HCT116 (cell line): ENCODE data around the gene DGKB. TPM values are rescaled to one million over a fixed set of nuclear protein-coding genes. Genes with fewer than 3 reads are reported as not detected.

ENCODE experiments used
- ATAC-seq: fragments of 200-7000 bp; cut with Tn5 transposase; 2 replicates; pipeline ENCODE4 v1.9.1; 2020; ENCODE audit warnings: mild to moderate bottlenecking, moderate library complexity
- BruUV-seq: library from RNA; stranded (reverse); fragments of 400-500 nt; replicated peaks from 2 replicates; lab custom pipeline; 2021; lab: Mats Ljungman, UMichigan
- CTCF ChIA-PET: fragments of 300-600 bp; sonication (Branson Sonifier 250); formaldehyde crosslinking; loops from one replicate; lab custom pipeline; 2021; ENCODE audit warnings: antibody characterized with exemption; lab: Charles Lee
- POLR2A ChIA-PET: fragments of 300-600, 350-600 bp; sonication (Branson Sonifier 250); formaldehyde crosslinking; loops from one replicate; lab custom pipeline; 2021; ENCODE audit warnings: antibody characterized with exemption; lab: Charles Lee
- RAD21 ChIA-PET, 2 experiments: fragments of 300-600 bp; sonication (Branson Sonifier 250); formaldehyde crosslinking; loops; one replicate each; lab custom pipeline; 2023; ENCODE audit warnings: low total read pairs in 2 of 2; ENCODE audit not compliant: uncharacterized antibody in 2 of 2, unreplicated experiment in 2 of 2, low non-redundant PET in 1 of 2; lab: Charles Lee
- DNase-seq: peaks from one replicate; pipeline ENCODE4 v3.0.0-alpha.2; 2010; ENCODE audit warnings: low read depth, low spot score
- H2AFZ ChIP-seq: fragments of 200-600 bp; shearing (Covaris generic), sonication (generic); 2 replicates; pipeline ENCODE4 v1.6.1; 2017; ENCODE audit warnings: low read depth, mixed run types, mixed read lengths, antibody characterized with exemption, low read length; ENCODE audit not compliant: poor library complexity, severe bottlenecking
- H3K27ac ChIP-seq: 2 replicates; pipeline ENCODE4 v1.5.1; 2012; ENCODE audit warnings: low read depth, low read length
- H3K27me3 ChIP-seq: fragments of 200-600 bp; sonication (generic); 2 replicates; pipeline ENCODE4 v1.6.1; 2016; ENCODE audit warnings: mixed run types, low read length, mixed read lengths; ENCODE audit not compliant: insufficient read depth
- H3K36me3 ChIP-seq, 2 experiments: fragments of 200-500 bp in 1 of 2; fragments of 200-600 bp in 1 of 2; sonication (Bioruptor generic) in 1 of 2; sonication (generic) in 1 of 2; 2 replicates each; pipeline versions ENCODE4 v1.5.1 to v1.6.1; 2014 to 2016; ENCODE audit warnings: low read length in 2 of 2, inconsistent platforms in 1 of 2, mixed read lengths in 1 of 2, mixed run types in 1 of 2; ENCODE audit not compliant: insufficient read depth in 2 of 2, control insufficient read depth in 1 of 2
- H3K4me1 ChIP-seq, 2 experiments: fragments of 200-600 bp in 1 of 2; sonication (generic) in 1 of 2; 2 replicates each; pipeline versions ENCODE4 v1.5.1 to v1.6.1; 2012 to 2017; ENCODE audit warnings: low read length in 2 of 2, inconsistent platforms in 1 of 2, mild to moderate bottlenecking in 1 of 2, mixed read lengths in 1 of 2, mixed run types in 1 of 2, moderate library complexity in 1 of 2; ENCODE audit not compliant: insufficient read depth in 2 of 2, control insufficient read depth in 1 of 2
- H3K4me2 ChIP-seq: fragments of 200-600 bp; sonication (generic); 2 replicates; pipeline ENCODE4 v1.6.1; 2017; ENCODE audit warnings: mixed run types, low read length, mixed read lengths
- H3K4me3 ChIP-seq, 2 experiments: fragments of 200-600 bp in 1 of 2; sonication (generic) in 1 of 2; replicated peaks in 1 of 2; 2 replicates each; pipeline ENCODE4 v1.5.1; 2011 to 2016; ENCODE audit warnings: low read length in 2 of 2, control low read depth in 1 of 2, low read depth in 1 of 2, mild to moderate bottlenecking in 1 of 2, mixed read lengths in 1 of 2, mixed run types in 1 of 2
- H3K79me2 ChIP-seq: fragments of 200-600 bp; sonication (generic); 2 replicates; pipeline ENCODE4 v1.6.1; 2017; ENCODE audit warnings: mild to moderate bottlenecking, mixed run types, low read length, moderate library complexity, mixed read lengths; ENCODE audit not compliant: insufficient read depth
- H3K9ac ChIP-seq: fragments of 200-600 bp; sonication (generic); 2 replicates; pipeline ENCODE4 v1.6.1; 2016; ENCODE audit warnings: low read length, mixed read lengths
- H3K9me2 ChIP-seq: fragments of 200-600 bp; sonication (generic), shearing (Covaris generic); 2 replicates; pipeline ENCODE4 v1.6.1; 2017; ENCODE audit warnings: mixed run types, mild to moderate bottlenecking, moderate library complexity; ENCODE audit not compliant: insufficient read depth
- H3K9me3 ChIP-seq, 2 experiments: fragments of 200-500 bp in 1 of 2; fragments of 200-600 bp in 1 of 2; sonication (Bioruptor generic) in 1 of 2; sonication (generic) in 1 of 2; 2 replicates each; pipeline ENCODE4 v1.6.1; 2014 to 2017; ENCODE audit warnings: low read length in 2 of 2, mixed read lengths in 2 of 2, inconsistent platforms in 1 of 2, low read depth in 1 of 2, mild to moderate bottlenecking in 1 of 2, mixed run types in 1 of 2, moderate library complexity in 1 of 2; ENCODE audit not compliant: control insufficient read depth in 1 of 2, insufficient read depth in 1 of 2
- H4K20me1 ChIP-seq: fragments of 200-600 bp; sonication (generic), shearing (Covaris generic); 2 replicates; pipeline ENCODE4 v1.6.1; 2017; ENCODE audit warnings: mixed run types, mild to moderate bottlenecking, moderate library complexity; ENCODE audit not compliant: insufficient read depth
- CEBPB ChIP-seq: IDR thresholded peaks from 2 replicates; pipeline ENCODE4 v1.6.1; 2012; ENCODE audit warnings: low read depth
- CTCF ChIP-seq, 3 experiments: fragments of 200-600 bp in 1 of 3; sonication (generic) in 1 of 3; IDR thresholded peaks in 2 of 3; conservative IDR thresholded peaks in 1 of 3; 2 replicates each; pipeline ENCODE4 v1.5.1; 2012 to 2017; ENCODE audit warnings: low read depth in 2 of 3, low read length in 2 of 3, antibody characterized with exemption in 1 of 3, borderline replicate concordance in 1 of 3, control low read depth in 1 of 3, mild to moderate bottlenecking in 1 of 3, mixed read lengths in 1 of 3, mixed run types in 1 of 3, moderate library complexity in 1 of 3; ENCODE audit not compliant: insufficient read depth in 1 of 3
- EGR1 ChIP-seq: IDR thresholded peaks from 2 replicates; pipeline ENCODE4 v1.6.1; 2012; ENCODE audit warnings: low read depth
- ELF1 ChIP-seq: IDR thresholded peaks from 2 replicates; pipeline ENCODE4 v1.6.1; 2012; ENCODE audit warnings: low read depth, borderline replicate concordance
- EZH2phosphoT487 ChIP-seq: fragments of 200-600 bp; IDR thresholded peaks from 2 replicates; pipeline ENCODE4 v1.6.1; 2018; ENCODE audit warnings: antibody characterized with exemption, borderline replicate concordance
- FOSL1 ChIP-seq: IDR thresholded peaks from 2 replicates; pipeline ENCODE4 v1.6.1; 2012; ENCODE audit warnings: low read depth
- POLR2A ChIP-seq: IDR thresholded peaks from 2 replicates; pipeline ENCODE4 v1.7.0; 2011; ENCODE audit warnings: borderline replicate concordance; ENCODE audit not compliant: insufficient read depth, insufficient read length; ENCODE audit errors: extremely low read depth
- POLR2AphosphoS5 ChIP-seq: IDR thresholded peaks from 2 replicates; pipeline ENCODE4 v1.6.1; 2011; ENCODE audit warnings: mild to moderate bottlenecking, low read depth, low read length, moderate library complexity
- SIN3A ChIP-seq: IDR thresholded peaks from 2 replicates; pipeline ENCODE4 v1.6.1; 2012; ENCODE audit warnings: low read depth
- SP1 ChIP-seq: IDR thresholded peaks from 2 replicates; pipeline ENCODE4 v1.6.1; 2012; ENCODE audit warnings: low read depth
- SRF ChIP-seq: IDR thresholded peaks from 2 replicates; pipeline ENCODE4 v1.6.1; 2012; ENCODE audit warnings: low read depth
- YY1 ChIP-seq: IDR thresholded peaks from 2 replicates; pipeline ENCODE4 v1.6.1; 2011; ENCODE audit warnings: low read length, low read depth, moderate library complexity, mild to moderate bottlenecking; ENCODE audit not compliant: insufficient replicate concordance; ENCODE audit errors: extremely low read depth
- ZBTB33 ChIP-seq: IDR thresholded peaks from 2 replicates; pipeline ENCODE4 v1.6.1; 2011; ENCODE audit warnings: mild to moderate bottlenecking, low read length, moderate library complexity; ENCODE audit not compliant: insufficient replicate concordance; ENCODE audit errors: extremely low read depth
- ZFX ChIP-seq: fragments of 450-650 bp; IDR thresholded peaks from 2 replicates; pipeline ENCODE4 v1.6.1; 2017
- ZNF274 ChIP-seq: fragments of 200-500 bp; sonication (Bioruptor generic); IDR thresholded peaks from 2 replicates; pipeline ENCODE4 v1.6.1; 2014; ENCODE audit warnings: mild to moderate bottlenecking, low read depth, low read length, inconsistent platforms
- intact Hi-C: fragments of 100-400 bp; cut with micrococcal nuclease; formaldehyde crosslinking; loops from 2 replicates; pipeline ENCODE4 v1.10.0; 2022
- total RNA-seq: library from RNA; stranded (reverse); gene quantifications from one replicate; pipeline ENCODE4 v1.2.1, GENCODE V29; 2021; ENCODE audit not compliant: unreplicated experiment
- TF ChIP-seq, protein P1 (sequence below): IDR thresholded peaks from 2 replicates; pipeline ENCODE4 v1.6.1; 2012

Gene DGKB
- total RNA-seq, 1 experiment from 2014 or later: 0.05 TPM

DNA sequence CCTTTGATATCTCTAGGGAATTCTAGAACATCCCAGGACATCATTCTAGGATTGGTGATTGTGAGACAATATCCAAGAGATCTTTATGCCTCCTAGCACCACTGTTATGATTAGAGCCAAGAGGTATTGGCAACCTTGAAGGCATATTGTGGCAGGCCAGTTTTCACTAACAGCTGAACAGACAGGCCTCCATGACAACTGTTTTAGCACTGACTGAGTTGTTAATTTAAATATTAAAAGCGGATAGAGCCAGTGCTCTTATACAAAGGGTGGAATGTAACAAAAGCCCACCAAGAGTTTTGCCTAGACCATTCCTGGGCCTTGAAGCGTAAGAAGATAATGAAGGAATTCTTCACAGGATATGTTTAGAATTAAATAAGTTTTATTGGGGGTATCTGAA is 131.9 kb downstream of the DGKB start:
- POLR2A ChIA-PET: no interaction called here
- peaks cover 0 to 4% of the 10 kb centered on the region in 2 experiments; a peak in 2 of 4 replicates for H3K9me3 ChIP-seq
- no peaks in the 10 kb centered on the region for H3K27me3 ChIP-seq
- H3K4me2 ChIP-seq: no peak overlapping the region
- no peak for TF ChIP-seq CEBPB
- no peak for TF ChIP-seq CTCF (IDR thresholded peaks at IDR 0.05 in 2 of 3, conservative IDR thresholded peaks at IDR 0.05 in 1 of 3; ENCODE audit: borderline replicate concordance in 1 of 3, insufficient read depth in 1 of 3, low read depth in 2 of 3, low read length in 2 of 3)
- TF ChIP-seq EZH2phosphoT487: no peak
- TF ChIP-seq ZFX: no peak
- TF ChIP-seq, all 23 proteins: peak for 0
- no peak overlapping the region for H3K9ac ChIP-seq
- no peaks in the 10 kb centered on the region for H3K4me1 ChIP-seq
- no peak for ATAC-seq
- ChIA-PET RAD21 (no interaction called here), CTCF (no interaction called here)
- no peaks in the 10 kb centered on the region for H4K20me1 ChIP-seq
- no peak overlapping the region for H3K27ac ChIP-seq
- no peak for DNase-seq
- no peak overlapping the region for H3K4me3 ChIP-seq
- BruUV-seq: no TSS peak
- no peaks in the 10 kb centered on the region for H3K36me3 ChIP-seq
- no peak overlapping the region for H2AFZ ChIP-seq
- no peaks in the 10 kb centered on the region for H3K79me2 ChIP-seq
- intact Hi-C loops: no loop called here
- H3K9me2 ChIP-seq: no peaks in the 10 kb centered on the region

DNA sequence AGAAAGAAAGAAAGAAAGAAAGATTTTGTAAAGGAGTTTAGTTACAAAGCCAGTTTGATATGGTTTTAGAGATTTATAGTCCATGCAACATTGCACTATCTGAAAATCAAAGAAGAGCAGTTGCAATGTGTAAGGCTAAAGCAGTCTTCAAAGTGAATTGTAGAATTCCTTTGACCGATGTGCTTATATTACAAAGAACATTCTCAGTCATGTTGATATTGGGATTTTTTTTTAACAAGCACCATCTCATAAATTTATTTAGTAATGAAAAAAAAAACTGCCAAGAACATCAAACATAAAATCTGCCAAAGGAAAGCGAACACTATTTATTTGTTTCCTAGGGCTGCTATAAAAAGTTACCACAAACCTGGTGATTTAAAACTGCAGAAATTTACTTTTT is 133.3 kb downstream of the DGKB start:
- Histone ChIP-seq H3K79me2 (no peaks in the 10 kb centered on the region), H3K9me3 (no peaks in the 10 kb centered on the region), H3K36me3 (no peaks in the 10 kb centered on the region), H3K9me2 (no peaks in the 10 kb centered on the region), H3K9ac (no peak overlapping the region), H4K20me1 (no peaks in the 10 kb centered on the region), H3K27me3 (no peaks in the 10 kb centered on the region), H2AFZ (no peak overlapping the region), H3K4me2 (no peak overlapping the region), H3K4me1 (no peaks in the 10 kb centered on the region), H3K4me3 (no peak overlapping the region), H3K27ac (no peak overlapping the region)
- DNase-seq (no peak), ATAC-seq (no peak)
- ChIA-PET CTCF (no interaction called here), POLR2A (no interaction called here), RAD21 (no interaction called here)
- intact Hi-C loops: no loop called here
- BruUV-seq: no TSS peak
- TF ChIP-seq POLR2A: no peak
- no peak for TF ChIP-seq ZNF274
- TF ChIP-seq ZBTB33: no peak
- no peak for TF ChIP-seq ZFX
- TF ChIP-seq SP1: no peak
- no peak for TF ChIP-seq POLR2AphosphoS5
- no peak for TF ChIP-seq ELF1
- TF ChIP-seq YY1: no peak
- TF ChIP-seq, protein P1, sequence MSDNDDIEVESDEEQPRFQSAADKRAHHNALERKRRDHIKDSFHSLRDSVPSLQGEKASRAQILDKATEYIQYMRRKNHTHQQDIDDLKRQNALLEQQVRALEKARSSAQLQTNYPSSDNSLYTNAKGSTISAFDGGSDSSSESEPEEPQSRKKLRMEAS: no peak
- TF ChIP-seq EGR1: no peak
- no peak for TF ChIP-seq CEBPB
- TF ChIP-seq SRF: no peak
- TF ChIP-seq FOSL1: no peak
- TF ChIP-seq SIN3A: no peak
